Measurements from ENCODE around the gene PKN3. TPM values are rescaled to one million over a fixed set of nuclear protein-coding genes. Genes with fewer than 3 reads are reported as not detected.

Gene PKN3
- total and polyA plus RNA-seq, 9 of the 15 experiments (the other 6 are each of a cell fraction or from before 2014, with no cell fraction given) = 0.82 to 49.2 (median 19.7) TPM

- peak overlapping the region; percentile 53 for H3K4me2 ChIP-seq (ENCODE audit: insufficient read depth, low read length)
- H3K4me1 ChIP-seq (replicated peaks in 1 of 2; ENCODE audit: control insufficient read depth in 2 of 2, insufficient read depth in 2 of 2, low read length in 2 of 2) = peaks cover 5 to 30% of the 10 kb centered on the region in 2 experiments; a peak in 4 of 5 replicates
- H3K4me3 ChIP-seq = no peak overlapping the region
- peak; percentile 96 for ATAC-seq
- H3K27me3 ChIP-seq (ENCODE audit: control insufficient read depth in 2 of 2, insufficient read depth in 2 of 2, low read length in 2 of 2) = no peaks in the 10 kb centered on the region
- CTCF ChIA-PET (ENCODE audit: low intra/inter-chr PET ratio) = interaction anchor here (1.4 to 3.1 kb wide), 2 partner anchors 85 to 194 kb away, joined by 5 to 14 read pairs; partner anchors contain the start of gene ENDOG
- WGBS (ENCODE audit: insufficient coverage, low coverage, missing lambda C conversion rate) = 9% methylated on average over 9 of the region's 9 CpGs
- no peaks in the 10 kb centered on the region for H4K20me1 ChIP-seq (replicated peaks; ENCODE audit: control insufficient read depth, insufficient read depth, low read length)
- no peaks in the 10 kb centered on the region for H3K9me3 ChIP-seq (replicated peaks; ENCODE audit: control insufficient read depth, insufficient read depth, low read depth, low read length)
- H3K36me3 ChIP-seq (ENCODE audit: control insufficient read depth, insufficient read depth, low read length) = no peaks in the 10 kb centered on the region; the same call in 2 of the 3 replicates
- H2AFZ ChIP-seq (ENCODE audit: low read depth, low read length) = peak overlapping the region; percentile 90
- in situ Hi-C loops (cut with MboI) (loop anchor here (5.0 kb wide), 1 partner anchor 194 kb away; no protein-coding TSS in a partner anchor), intact Hi-C loops (cut with micrococcal nuclease) (loop anchor here (1.0 to 5.0 kb wide), 4 partner anchors 54 to 274 kb away; partner anchors contain the start of genes ENDOG and TBC1D13)
- peak overlapping the region; percentile 22 to 65; a peak in 1 of 4 replicates for H3K9ac ChIP-seq (ENCODE audit: insufficient read depth in 1 of 2, low read depth in 2 of 2, low read length in 2 of 2)
- DNase-seq (ENCODE audit: extremely low read depth in 1 of 4, low spot score in 3 of 4) = peak; percentile 82 to 95 (median 88)
- POLR2A ChIA-PET = interaction anchor here (0.7 to 1.5 kb wide), 6 partner anchors 9 to 105 kb away, joined by 3 to 6 read pairs (median 3); partner anchors contain the start of gene ZDHHC12
- no peaks in the 10 kb centered on the region for H3K9me1 ChIP-seq (ENCODE audit: control insufficient read depth, insufficient read depth, low read length)
- H3K27ac ChIP-seq (ENCODE audit: extremely low read depth, low read depth, low read length) = peak overlapping the region; percentile 29
- BruUV-seq (replicated peaks) = no TSS peak
- H3K79me2 ChIP-seq (ENCODE audit: control insufficient read depth, insufficient read depth, low read length) = no peaks in the 10 kb centered on the region
- peak; percentile 99 for FAIRE-seq
- TF ChIP-seq TAF1 (IDR thresholded peaks at IDR 0.05; ENCODE audit: control insufficient read depth, extremely low read depth, insufficient read depth, low read length, severe bottlenecking) = peak; percentile 47
- TF ChIP-seq ELF1 (tag; IDR thresholded peaks at IDR 0.05) = peak; percentile 32; the same call in 1 of the 2 replicates
- TF ChIP-seq MYNN (IDR thresholded peaks at IDR 0.05) = peak; percentile 77
- no peak for TF ChIP-seq MYNN (CRISPR knock-in tag; IDR thresholded peaks at IDR 0.05)
- TF ChIP-seq JUN (IDR thresholded peaks at IDR 0.05; ENCODE audit: borderline replicate concordance, low read depth, low read length) = peak; percentile 50; the same call in 1 of the 2 replicates
- no peak for TF ChIP-seq JUN (CRISPR knock-in tag; IDR thresholded peaks at IDR 0.05; ENCODE audit: borderline replicate concordance)
- peak in 2 of 3 experiments; percentile 28 to 82; a peak in 2 of 6 replicates for TF ChIP-seq ZBTB11 (CRISPR knock-in tag; IDR thresholded peaks at IDR 0.05)
- TF ChIP-seq, protein P1, sequence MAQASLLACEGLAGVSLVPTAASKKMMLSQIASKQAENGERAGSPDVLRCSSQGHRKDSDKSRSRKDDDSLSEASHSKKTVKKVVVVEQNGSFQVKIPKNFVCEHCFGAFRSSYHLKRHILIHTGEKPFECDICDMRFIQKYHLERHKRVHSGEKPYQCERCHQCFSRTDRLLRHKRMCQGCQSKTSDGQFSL (CRISPR knock-in tag; IDR thresholded peaks at IDR 0.05) = peak; percentile 51; the same call in 1 of the 2 replicates
- TF ChIP-seq, protein P1 (tag; IDR thresholded peaks at IDR 0.05) = no peak
- TF ChIP-seq ZNF778 (CRISPR knock-in tag; IDR thresholded peaks at IDR 0.05) = no peak
- peak; percentile 79 for TF ChIP-seq TEAD4 (IDR thresholded peaks at IDR 0.05; ENCODE audit: low read length)
- no peak for TF ChIP-seq TEAD4 (CRISPR knock-in tag; IDR thresholded peaks at IDR 0.05; ENCODE audit: borderline replicate concordance)
- TF ChIP-seq JUND (IDR thresholded peaks at IDR 0.05; ENCODE audit: borderline replicate concordance, low read depth, low read length) = peak; percentile 46
- TF ChIP-seq JUND (tag; IDR thresholded peaks at IDR 0.05; ENCODE audit: borderline replicate concordance, low read depth, low read length) = peak; percentile 40; the same call in 1 of the 3 replicates
- no peak for TF ChIP-seq NCOR1 (IDR thresholded peaks at IDR 0.05)
- no peak for TF ChIP-seq POLR2A (conservative IDR thresholded peaks at IDR 0.05)
- peak; percentile 91 for TF ChIP-seq ZBTB7A (IDR thresholded peaks at IDR 0.05; ENCODE audit: borderline replicate concordance, control insufficient read depth, low read depth, low read length)
- 0 out of 2 replicates have a peak, but pooled peaks have one; percentile 27 for TF ChIP-seq ZKSCAN1 (IDR thresholded peaks at IDR 0.05; ENCODE audit: low read depth, low read length)
- no peak for TF ChIP-seq PHTF2 (CRISPR knock-in tag; IDR thresholded peaks at IDR 0.05)
- 0 out of 2 replicates have a peak, but pooled peaks have one; percentile 9 for TF ChIP-seq ZNF41 (CRISPR knock-in tag; conservative IDR thresholded peaks at IDR 0.05)
These were observed 31.0 kb downstream of the PKN3 start for GRCh38 chr9:128733256-128733655.

All from K562 (cell line).